Prostate gland (tissue), 2 donors: Measurements from ENCODE around the gene DRC7. TPM values are rescaled to one million over a fixed set of nuclear protein-coding genes. Genes with fewer than 3 reads are reported as not detected.

ENCODE experiments used
- DNase-seq: peaks from one replicate; pipeline ENCODE4 v3.0.0-alpha.2; 2019; ENCODE audit warnings: low spot score
- H3K27ac ChIP-seq, 2 donors: fragments of 200-600 bp; sonication (generic); 2 replicates each; pipeline ENCODE4 v1.5.1; 2017 to 2019
- H3K27me3 ChIP-seq: fragments of 200-600 bp; sonication (generic); replicated peaks from 2 replicates; pipeline ENCODE4 v1.5.1; 2019; ENCODE audit not compliant: insufficient read depth
- H3K36me3 ChIP-seq, 2 donors: fragments of 200-600 bp; sonication (generic); 1 replicate in 1 of 2; 2 replicates in 1 of 2; pipeline versions ENCODE4 v1.5.1 to v1.8.1; 2017 to 2019
- H3K4me1 ChIP-seq: fragments of 200-600 bp; sonication (generic); replicated peaks from 2 replicates; pipeline ENCODE4 v1.5.1; 2019
- H3K4me3 ChIP-seq, 2 donors: fragments of 200-600 bp; sonication (generic); 2 replicates each; pipeline ENCODE4 v1.5.1; 2017 to 2019
- H3K9me3 ChIP-seq: fragments of 200-600 bp; sonication (generic); 2 replicates; pipeline ENCODE4 v1.5.1; 2017
- CTCF ChIP-seq, 4 experiments: fragments of 200-600 bp in 2 of 4; fragments of 450-650 bp in 2 of 4; sonication (generic) in 2 of 4; IDR thresholded peaks; 1 replicate in 3 of 4; 2 replicates in 1 of 4; pipeline ENCODE4 v1.5.1; 2016 to 2019; ENCODE audit warnings: antibody characterized with exemption in 4 of 4, mild to moderate bottlenecking in 2 of 4, moderate library complexity in 2 of 4
- POLR2A ChIP-seq: fragments of 450-650 bp; IDR thresholded peaks from one replicate; pipeline ENCODE4 v1.6.1; 2016; ENCODE audit warnings: antibody characterized with exemption, mild to moderate bottlenecking
- POLR2AphosphoS5 ChIP-seq: sonication (generic); formaldehyde crosslinking; IDR thresholded peaks from one replicate; pipeline ENCODE4 v1.6.1; 2017; ENCODE audit warnings: antibody characterized with exemption
- WGBS: methylation state at CpG from one replicate; pipeline ENCODE4 v1.1.5; 2018; 5-methylcytosine and 5-hydroxymethylcytosine counted together
- intact Hi-C: fragments of 100-400 bp; cut with DNase I; formaldehyde crosslinking; loops from one replicate; pipeline ENCODE4 v1.14.2; 2022
- total RNA-seq, 2 donors: library from RNA; depleted of rRNA; stranded (reverse); fragments of >200 nt; gene quantifications; one replicate each; pipeline ENCODE4 v1.1.0, GENCODE V29; 2016

DRC7 gene
- total RNA-seq, 2 donors from 2014 or later: 5.5 TPM; not detected in 1

GRCh38 chr16:57764341-57765159 is 69.9 kb downstream of the DRC7 start:
- Histone ChIP-seq H3K4me3 (no peak overlapping the region), H3K27ac (no peak overlapping the region), H3K9me3 (no peaks in the 10 kb centered on the region), H3K36me3 (no peaks in the 10 kb centered on the region), H3K27me3 (no peaks in the 10 kb centered on the region), H3K4me1 (no peaks in the 10 kb centered on the region)
- 57% methylated on average over 6 of the region's 6 CpGs for WGBS
- no peak for TF ChIP-seq POLR2AphosphoS5
- TF ChIP-seq POLR2A: no peak
- TF ChIP-seq CTCF (IDR thresholded peaks at IDR 0.05): no peak
- intact Hi-C loops: no loop called here
- no peak for DNase-seq

GRCh38 chr16:57765160-57765728 is 70.6 kb downstream of the DRC7 start:
- DNase-seq: no peak
- intact Hi-C loops: no loop called here
- no peaks in the 10 kb centered on the region for H3K9me3 ChIP-seq
- no peaks in the 10 kb centered on the region for H3K4me1 ChIP-seq
- H3K27me3 ChIP-seq: no peaks in the 10 kb centered on the region
- H3K4me3 ChIP-seq: no peak overlapping the region
- H3K36me3 ChIP-seq: no peaks in the 10 kb centered on the region
- TF ChIP-seq POLR2AphosphoS5 (no peak), POLR2A (no peak), CTCF (IDR thresholded peaks at IDR 0.05) (no peak)
- 87% methylated on average over 17 of the region's 17 CpGs for WGBS
- H3K27ac ChIP-seq: no peak overlapping the region

- Histone ChIP-seq H3K27me3 (no peaks in the 10 kb centered on the region), H3K4me3 (no peak overlapping the region), H3K27ac (no peak overlapping the region), H3K9me3 (no peaks in the 10 kb centered on the region), H3K36me3 (no peaks in the 10 kb centered on the region), H3K4me1 (no peaks in the 10 kb centered on the region)
- WGBS: 91% methylated on average over 15 of the region's 15 CpGs
- DNase-seq: no peak
- intact Hi-C loops: no loop called here
- TF ChIP-seq CTCF (IDR thresholded peaks at IDR 0.05): no peak
Measured at GRCh38 chr16:57766714-57767348, 72.2 kb downstream of the DRC7 start.

- Histone ChIP-seq H3K9me3 (no peaks in the 10 kb centered on the region), H3K4me3 (no peak overlapping the region), H3K27me3 (no peaks in the 10 kb centered on the region), H3K4me1 (no peaks in the 10 kb centered on the region), H3K36me3 (no peaks in the 10 kb centered on the region), H3K27ac (no peak overlapping the region)
- no peak for TF ChIP-seq CTCF (IDR thresholded peaks at IDR 0.05)
- TF ChIP-seq POLR2AphosphoS5: no peak
- no peak for TF ChIP-seq POLR2A
- intact Hi-C loops: no loop called here
- DNase-seq: no peak
- WGBS: 90% methylated on average over 22 of the region's 22 CpGs
Measured at GRCh38 chr16:57769541-57770145, 75.0 kb downstream of the DRC7 start.
